Loucy (cell line): ENCODE measurements around the gene PCDHA13.
A peak's percentile ranks its signal among the peaks of the same experiment; 100 is the strongest.
"Not testable (repeated sequence)": the region's sequence is repeated elsewhere in the genome, so short reads cannot be mapped to it uniquely, and the experiment has no call there.

Experiments
- H2AFZ ChIP-seq: fragments of 200-600 bp; sonication (generic); 2 replicates; pipeline ENCODE4 v1.6.0; 2016; ENCODE audit warnings: antibody characterized with exemption, mild to moderate bottlenecking, low read length, moderate library complexity
- H3F3A ChIP-seq: fragments of 200-600 bp; 2 replicates; pipeline ENCODE4 v1.6.0; 2016; ENCODE audit warnings: antibody characterized with exemption, low read depth, mild to moderate bottlenecking
- H3K27me3 ChIP-seq: fragments of 200-600 bp; sonication (generic); 2 replicates; pipeline ENCODE4 v1.6.1; 2014; ENCODE audit warnings: low read length, mild to moderate bottlenecking; ENCODE audit not compliant: insufficient read depth, poor library complexity, severe bottlenecking
- H3K36me3 ChIP-seq: fragments of 200-600 bp; sonication (generic); 2 replicates; pipeline ENCODE4 v1.6.1; 2016; ENCODE audit warnings: low read length; ENCODE audit not compliant: insufficient read depth
- H3K4me1 ChIP-seq: fragments of 200-600 bp; sonication (generic); 2 replicates; pipeline ENCODE4 v1.5.1; 2014; ENCODE audit warnings: low read length, mild to moderate bottlenecking; ENCODE audit not compliant: insufficient read depth, poor library complexity, severe bottlenecking
- H3K4me2 ChIP-seq: fragments of 200-600 bp; sonication (generic); 2 replicates; pipeline ENCODE4 v1.6.0; 2014; ENCODE audit warnings: antibody characterized with exemption, low read length, low read depth, mild to moderate bottlenecking; ENCODE audit not compliant: poor library complexity, severe bottlenecking
- H3K4me3 ChIP-seq: fragments of 200-600 bp; sonication (generic); 2 replicates; pipeline ENCODE4 v1.5.1; 2014; ENCODE audit warnings: low read length, mild to moderate bottlenecking, mixed read lengths; ENCODE audit not compliant: poor library complexity, severe bottlenecking
- H3K79me2 ChIP-seq: fragments of 200-600 bp; sonication (generic); 2 replicates; pipeline ENCODE4 v1.6.1; 2014; ENCODE audit warnings: low read length; ENCODE audit not compliant: insufficient read depth
- H3K9ac ChIP-seq: fragments of 200-600 bp; sonication (generic); 2 replicates; pipeline ENCODE4 v1.6.0; 2014; ENCODE audit warnings: mild to moderate bottlenecking, low read depth, low read length, moderate library complexity; ENCODE audit not compliant: poor library complexity, severe bottlenecking
- H3K9me2 ChIP-seq: fragments of 200-600 bp; sonication (generic); replicated peaks from 2 replicates; pipeline ENCODE4 v1.6.1; 2016; ENCODE audit warnings: low read depth, low read length, mixed read lengths
- H3K9me3 ChIP-seq: fragments of 200-600 bp; sonication (generic); 2 replicates; pipeline ENCODE4 v1.6.1; 2014; ENCODE audit warnings: mild to moderate bottlenecking, antibody characterized with exemption, low read length, low read depth; ENCODE audit not compliant: insufficient read depth
- H4K20me1 ChIP-seq: fragments of 200-600 bp; sonication (generic); 2 replicates; pipeline ENCODE4 v1.6.0; 2014; ENCODE audit warnings: antibody characterized with exemption, low read length, mild to moderate bottlenecking; ENCODE audit not compliant: insufficient read depth, poor library complexity, severe bottlenecking
- CTCF ChIP-seq: fragments of 200-600 bp; sonication (generic); conservative IDR thresholded peaks from 2 replicates; pipeline ENCODE4 v1.5.1; 2014; ENCODE audit warnings: mild to moderate bottlenecking, antibody characterized with exemption, low read length
- EZH2phosphoT487 ChIP-seq: fragments of 200-600 bp; IDR thresholded peaks from 2 replicates; pipeline ENCODE4 v1.6.1; 2018; ENCODE audit warnings: antibody characterized with exemption, mild to moderate bottlenecking, moderate library complexity, borderline replicate concordance

Gene PCDHA13

GRCh38 chr5:140849831-140850634 lies 31.9 kb upstream of the PCDHA13 start:
- H4K20me1 ChIP-seq, H3K9me3 ChIP-seq, H3K9me2 ChIP-seq, H3K27me3 ChIP-seq, H2AFZ ChIP-seq, H3K9ac ChIP-seq, H3K79me2 ChIP-seq, H3F3A ChIP-seq, H3K4me2 ChIP-seq, H3K4me1 ChIP-seq, H3K36me3 ChIP-seq, H3K4me3 ChIP-seq: not testable (repeated sequence)

- H2AFZ ChIP-seq: no peak within 1 kb of the TSS
- H3K27me3 ChIP-seq: no peaks in the 10 kb centered on the region
- H3K36me3 ChIP-seq: no peaks in the 10 kb centered on the region
- H3K4me2 ChIP-seq: no peak within 1 kb of the TSS
- no peaks in the 10 kb centered on the region for H4K20me1 ChIP-seq
- TF ChIP-seq EZH2phosphoT487 (no peak), CTCF (peak; percentile 47)
- H3K9me2 ChIP-seq: no peaks in the 10 kb centered on the region
- no peaks in the 10 kb centered on the region for H3K9me3 ChIP-seq
- no peaks in the 10 kb centered on the region for H3K79me2 ChIP-seq
- H3K9ac ChIP-seq: no peak within 1 kb of the TSS
- no peak within 1 kb of the TSS for H3K4me3 ChIP-seq
- H3F3A ChIP-seq: no peaks in the 10 kb centered on the region
- H3K4me1 ChIP-seq: no peaks in the 10 kb centered on the region
Observed at GRCh38 chr5:140855772-140856674, 25.9 kb upstream of the PCDHA13 start, which contains the start of gene PCDHA10. Gene PCDHA10 (plus strand): TSS chr5:140855897. CDS start chr5:140856049, 152 bp downstream.

- no peak overlapping the region for H2AFZ ChIP-seq
- TF ChIP-seq EZH2phosphoT487 (no peak), CTCF (no peak)
- H3K27me3 ChIP-seq: no peaks in the 10 kb centered on the region
- no peaks in the 10 kb centered on the region for H3F3A ChIP-seq
- H3K4me2 ChIP-seq: no peak overlapping the region
- no peaks in the 10 kb centered on the region for H3K9me2 ChIP-seq
- H3K4me1 ChIP-seq: no peaks in the 10 kb centered on the region
- H3K79me2 ChIP-seq: no peaks in the 10 kb centered on the region
- no peak overlapping the region for H3K4me3 ChIP-seq
- no peaks in the 10 kb centered on the region for H3K9me3 ChIP-seq
- H3K36me3 ChIP-seq: no peaks in the 10 kb centered on the region
- no peak overlapping the region for H3K9ac ChIP-seq
- H4K20me1 ChIP-seq: no peaks in the 10 kb centered on the region
Observed at GRCh38 chr5:140857177-140857986, 24.5 kb upstream of the PCDHA13 start.
